ENCODE data around the gene CDA. TPM values are rescaled to one million over a fixed set of nuclear protein-coding genes. Genes with fewer than 3 reads are reported as not detected.

CDA gene
- total RNA-seq, 1 experiment from 2014 or later: 0.95 TPM

DNA sequence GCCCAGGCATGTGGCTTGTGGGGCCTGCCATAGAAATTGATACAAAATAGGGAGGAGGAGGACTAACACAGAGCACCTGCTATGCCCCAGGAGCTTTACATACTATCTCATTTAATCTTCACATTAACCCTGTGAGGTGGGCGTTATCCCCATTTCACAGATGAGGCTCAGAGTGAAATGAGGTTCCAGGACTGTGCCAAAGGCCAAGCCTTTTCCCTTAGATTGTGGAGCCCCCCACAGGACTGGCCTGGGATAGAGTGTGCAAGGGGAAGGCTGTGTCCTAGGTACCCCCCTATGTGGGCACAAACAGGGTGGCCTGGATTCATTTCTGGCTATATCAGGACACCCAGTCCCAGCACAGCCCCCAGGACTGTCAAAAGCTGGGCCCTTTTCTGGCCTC, 74.5 kb downstream of the CDA start:
- in situ Hi-C loops (cut with HindIII; ENCODE audit: low pct_unique_long_range_greater_than_20kb, low sequenced_read_pairs): no loop called here
- DNase-seq (ENCODE audit: low read depth): no peak

DNA sequence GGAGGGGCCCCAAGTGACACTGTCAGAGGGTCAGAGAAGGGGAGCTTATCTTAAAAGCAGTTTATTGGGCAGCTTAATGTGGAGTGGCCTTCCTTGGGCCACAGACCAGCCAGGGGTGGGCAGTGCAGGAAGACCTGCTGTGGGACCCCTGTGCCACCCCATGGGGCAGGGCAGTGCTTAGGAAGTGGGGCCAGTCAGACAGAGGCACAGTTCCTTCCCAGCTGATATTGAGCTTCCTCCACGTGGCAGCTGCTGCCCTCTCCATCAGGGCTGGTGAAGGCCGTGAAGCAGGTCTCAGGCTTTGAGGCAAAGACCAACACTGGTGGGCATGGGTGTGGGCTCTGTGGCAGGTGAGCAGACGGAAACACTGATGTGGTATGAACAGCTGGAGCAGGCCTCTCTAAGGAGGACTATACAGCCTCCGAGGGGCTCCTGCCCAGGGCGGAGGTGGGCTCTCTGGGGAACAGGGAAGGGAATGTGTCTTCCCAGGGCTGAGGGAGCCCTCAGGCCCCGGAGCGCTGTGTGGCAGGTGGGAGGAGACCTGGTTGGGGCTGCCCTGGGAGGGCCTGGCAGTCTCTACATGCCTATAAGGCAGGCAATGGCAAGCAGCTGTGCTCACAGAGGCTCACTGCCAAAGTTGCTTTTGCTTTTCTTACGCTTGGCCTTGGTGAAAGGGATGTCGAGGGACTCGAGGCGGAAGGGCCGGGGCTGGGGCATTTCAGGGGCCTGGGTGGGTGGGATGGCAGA, 75.2 kb downstream of the CDA start:
- no peak for DNase-seq (ENCODE audit: low read depth)

DNA sequence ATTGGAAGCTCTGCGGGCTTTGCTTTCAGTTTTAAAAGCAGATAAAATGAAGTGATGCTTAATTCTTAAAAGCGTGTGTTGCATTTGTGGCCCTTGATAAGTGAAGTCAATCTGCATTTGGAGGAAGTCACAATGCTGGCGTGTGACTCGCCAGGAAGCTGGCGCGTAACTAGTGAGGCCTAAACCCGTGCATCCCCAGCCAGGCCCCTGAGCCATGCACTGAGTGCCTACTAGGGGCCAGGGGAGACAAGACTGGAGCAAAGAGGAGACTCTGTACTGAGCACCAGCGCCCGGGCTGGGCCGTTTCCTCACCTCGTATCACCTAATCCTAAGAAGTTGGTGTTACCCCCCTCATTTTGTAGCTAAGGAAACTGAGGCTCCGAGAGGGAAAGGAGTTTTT, 76.8 kb downstream of the CDA start:
- in situ Hi-C loops (cut with HindIII; ENCODE audit: low pct_unique_long_range_greater_than_20kb, low sequenced_read_pairs): no loop called here
- no peak for DNase-seq (ENCODE audit: low read depth)

More for the DNA sequence above, 75.2 kb downstream of the CDA start:
- in situ Hi-C loops (cut with HindIII; ENCODE audit: low pct_unique_long_range_greater_than_20kb, low sequenced_read_pairs): no loop called here

DNA sequence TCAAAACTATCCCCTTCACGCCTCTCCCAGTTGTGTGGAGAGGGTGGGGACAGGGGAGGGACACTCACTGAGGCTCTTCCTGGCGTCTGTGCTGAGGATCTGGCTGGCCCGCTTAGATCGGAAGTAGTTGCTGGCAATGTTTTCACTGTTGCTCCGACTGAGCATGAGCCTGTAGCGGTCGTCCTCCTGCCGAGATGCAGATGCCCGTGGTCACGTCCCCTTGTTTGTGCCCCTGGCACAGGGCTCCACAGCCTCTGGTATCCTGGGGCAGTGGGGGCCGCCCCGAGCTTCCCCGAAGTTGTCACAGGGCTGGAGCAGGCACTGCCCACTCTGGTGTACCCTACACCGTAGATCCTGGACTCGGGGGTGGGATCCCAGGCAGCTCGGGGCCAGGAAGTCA, 77.2 kb downstream of the CDA start:
- no peak for DNase-seq (ENCODE audit: low read depth)
- in situ Hi-C loops (cut with HindIII; ENCODE audit: low pct_unique_long_range_greater_than_20kb, low sequenced_read_pairs): no loop called here

DNA sequence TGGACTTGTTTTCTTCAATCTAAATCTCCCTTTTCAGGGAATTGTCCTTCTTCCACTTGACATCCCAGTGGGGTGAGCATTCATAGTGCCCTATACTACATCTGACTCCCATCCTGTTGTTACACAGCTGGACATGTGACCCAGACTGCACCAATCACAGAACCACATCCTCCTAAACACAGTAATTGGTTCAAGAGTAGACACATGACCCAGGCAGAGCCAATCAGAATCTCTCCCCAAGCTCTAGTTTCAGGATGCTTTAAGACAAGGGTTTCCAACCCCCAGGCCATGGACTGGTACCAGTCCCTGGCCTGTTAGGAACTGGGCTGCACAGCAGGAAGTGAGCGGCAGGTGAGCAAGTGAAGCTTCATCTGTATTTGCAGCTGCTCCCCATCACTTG, 77.9 kb downstream of the CDA start:
- peak; percentile 21 for DNase-seq (ENCODE audit: low read depth)
- in situ Hi-C loops (cut with HindIII; ENCODE audit: low pct_unique_long_range_greater_than_20kb, low sequenced_read_pairs): no loop called here

Other genes with a start within 250 kb of the CDA start
- gene CAMK2N1, start 102.9 kb upstream of the CDA start, total RNA-seq (2014; rRNA removed; shearing (Covaris generic); ENCODE audit: low replicate concordance): 13.5 and 20.1 TPM in 2 replicates
- 9.8 and 23.6 TPM in 2 replicates for gene MUL1, start 80.9 kb upstream of the CDA start, total RNA-seq (2014; rRNA removed; shearing (Covaris generic); ENCODE audit: low replicate concordance)
- gene FAM43B, start 36.5 kb upstream of the CDA start, total RNA-seq (2014; rRNA removed; shearing (Covaris generic); ENCODE audit: low replicate concordance): 2.8 and 3.1 TPM in 2 replicates
- gene PINK1, start 44.4 kb downstream of the CDA start, total RNA-seq (2014; rRNA removed; shearing (Covaris generic); ENCODE audit: low replicate concordance): 34.5 and 34.6 TPM in 2 replicates
- 418 and 467 TPM in 2 replicates for gene DDOST, start 72.3 kb downstream of the CDA start, total RNA-seq (2014; rRNA removed; shearing (Covaris generic); ENCODE audit: low replicate concordance)
- 2.1 and 6.4 TPM in 2 replicates for gene KIF17, start 128.9 kb downstream of the CDA start, total RNA-seq (2014; rRNA removed; shearing (Covaris generic); ENCODE audit: low replicate concordance)
- gene SH2D5, start 143.6 kb downstream of the CDA start, total RNA-seq (2014; rRNA removed; shearing (Covaris generic); ENCODE audit: low replicate concordance): 9.4 and 9.8 TPM in 2 replicates
- gene HP1BP3, start 198.2 kb downstream of the CDA start, total RNA-seq (2014; rRNA removed; shearing (Covaris generic); ENCODE audit: low replicate concordance): 192 and 242 TPM in 2 replicates